BJ (cell line): Measurements from ENCODE around the gene TEX48. TPM values are rescaled to one million over a fixed set of nuclear protein-coding genes. Genes with fewer than 3 reads are reported as not detected.
A peak's percentile ranks its signal among the peaks of the same experiment; 100 is the strongest.

ENCODE experiments used
- CTCF ChIA-PET: fragments of 350-600 bp; formaldehyde crosslinking; extraction: SDS; loops from one replicate; lab custom pipeline; 2021; ENCODE audit warnings: antibody characterized with exemption, inconsistent platforms; lab: Yijun Ruan, JAX
- POLR2A ChIA-PET: fragments of 300-600 bp; sonication (Branson Sonifier 250); formaldehyde crosslinking; extraction: SDS; loops from one replicate; lab custom pipeline; 2021; ENCODE audit warnings: antibody characterized with exemption; lab: Charles Lee
- DNase-seq: peaks from one replicate; pipeline ENCODE4 v3.0.0-alpha.2; 2011; ENCODE audit warnings: low read depth
- H3K27me3 ChIP-seq: 2 replicates; pipeline ENCODE4 v1.6.0; 2011; ENCODE audit warnings: low read length; ENCODE audit not compliant: control insufficient read depth, insufficient read depth
- H3K36me3 ChIP-seq: 2 replicates; pipeline ENCODE4 v1.5.1; 2011; ENCODE audit warnings: low read length; ENCODE audit not compliant: control insufficient read depth, insufficient read depth
- H3K4me3 ChIP-seq: 2 replicates; pipeline ENCODE4 v1.5.1; 2011; ENCODE audit warnings: low read depth, mild to moderate bottlenecking, control low read depth, low read length
- CTCF ChIP-seq: IDR thresholded peaks from 2 replicates; pipeline ENCODE4 v1.5.1; 2011; ENCODE audit warnings: low read depth, mild to moderate bottlenecking, control low read depth, inconsistent platforms, low read length, moderate library complexity; ENCODE audit not compliant: insufficient read depth
- polyA plus RNA-seq: library from polyadenylated mRNA; depleted of rRNA; stranded (reverse); fragments of >200 nt; gene quantifications from 2 replicates; pipeline ENCODE4 v1.2.3, GENCODE V29; 2011

The TEX48 gene
- polyA plus RNA-seq, 1 experiment = not detected

- no peaks in the 10 kb centered on the region for H3K27me3 ChIP-seq
- no peaks in the 10 kb centered on the region for H3K36me3 ChIP-seq
- TF ChIP-seq CTCF = no peak
- no peak overlapping the region for H3K4me3 ChIP-seq
- peak; percentile 31 for DNase-seq
- POLR2A ChIA-PET = no interaction called here
- CTCF ChIA-PET = interaction anchor here (1.5 to 6.5 kb wide), 2 partner anchors 13 to 320 kb away, joined by 5 to 67 read pairs; partner anchors contain the start of gene TEX48
These were observed 12.2 kb upstream of the TEX48 start for GRCh38 chr9:114694146-114694545.

DNA sequence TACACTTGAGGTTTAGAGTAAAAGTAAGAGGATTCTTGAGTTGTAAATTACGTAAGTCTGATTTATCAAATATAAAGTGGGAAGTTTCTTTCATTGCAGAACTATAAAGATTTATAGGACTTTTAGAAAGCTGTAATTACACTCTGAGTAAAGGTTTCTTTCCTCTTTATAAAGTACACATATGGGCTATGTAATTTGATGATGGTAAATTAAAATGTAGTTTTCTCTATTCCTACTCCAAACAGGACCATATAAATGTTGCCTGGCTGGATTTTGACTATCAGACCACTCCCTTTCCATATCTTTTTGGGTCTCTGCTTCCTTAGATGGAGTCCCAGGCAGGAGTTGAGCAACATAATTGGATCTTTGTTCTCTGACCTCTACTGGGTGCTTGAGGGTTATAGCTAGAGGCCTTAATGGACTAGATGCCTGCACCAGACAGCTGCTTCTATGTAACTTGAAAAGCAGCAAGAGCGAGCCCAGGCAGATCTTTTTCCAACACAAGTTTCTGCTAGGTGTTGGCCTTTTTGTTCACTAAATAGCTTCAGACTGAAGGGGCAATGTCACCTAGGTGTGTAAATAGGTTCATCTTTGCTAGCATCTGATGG lies 11.4 kb upstream of the TEX48 start:
- ChIA-PET POLR2A (interaction anchor here (0.6 kb wide), 1 partner anchor 106 kb away, joined by 3 read pairs; the partner anchor contains the start of gene ATP6V1G1), CTCF (interaction anchor here (1.5 to 6.5 kb wide), 3 partner anchors 12 to 321 kb away, joined by 3 to 67 read pairs (median 5); partner anchors contain the start of gene TEX48)
- no peak for TF ChIP-seq CTCF
- no peaks in the 10 kb centered on the region for H3K36me3 ChIP-seq
- no peak for DNase-seq
- no peaks in the 10 kb centered on the region for H3K27me3 ChIP-seq
- no peak overlapping the region for H3K4me3 ChIP-seq

DNA sequence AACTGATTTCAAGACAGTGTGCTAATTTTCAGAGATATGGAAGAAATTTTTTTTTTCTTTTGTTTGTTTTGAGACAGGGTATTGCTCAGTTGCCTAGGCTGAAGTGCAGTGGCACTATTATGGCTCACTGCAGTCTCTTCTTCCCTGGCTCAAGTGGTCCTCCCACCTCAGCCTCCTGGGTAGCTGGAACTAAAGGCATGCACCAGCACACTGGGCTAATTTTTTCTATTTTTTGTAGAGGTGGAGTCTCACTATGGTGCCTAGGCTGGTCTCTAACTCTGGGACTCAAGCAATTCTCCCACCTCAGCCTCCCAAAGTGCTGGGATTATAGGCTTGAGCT lies 9.9 kb upstream of the TEX48 start:
- H3K4me3 ChIP-seq = no peak overlapping the region
- no peaks in the 10 kb centered on the region for H3K27me3 ChIP-seq
- no peak for TF ChIP-seq CTCF
- H3K36me3 ChIP-seq = no peaks in the 10 kb centered on the region
- POLR2A ChIA-PET = no interaction called here
- no peak for DNase-seq
- CTCF ChIA-PET = interaction anchor here (0.6 to 6.5 kb wide), 6 partner anchors 11 to 261 kb away, joined by 3 to 67 read pairs (median 3); partner anchors contain the start of gene TEX48

GRCh38 chr9:114691046-114691955 lies 9.3 kb upstream of the TEX48 start:
- H3K36me3 ChIP-seq = no peaks in the 10 kb centered on the region
- ChIA-PET POLR2A (interaction anchor here (0.5 kb wide), 2 partner anchors 217 to 736 kb away, joined by 7 to 9 read pairs; no protein-coding TSS in a partner anchor), CTCF (interaction anchor here (0.6 to 6.5 kb wide), 7 partner anchors 10 to 324 kb away, joined by 3 to 67 read pairs (median 4); partner anchors contain the start of gene TEX48)
- peak; percentile 68 for DNase-seq
- H3K4me3 ChIP-seq = no peak overlapping the region
- H3K27me3 ChIP-seq = no peaks in the 10 kb centered on the region
- no peak for TF ChIP-seq CTCF

GRCh38 chr9:114690308-114690707 lies 8.3 kb upstream of the TEX48 start:
- CTCF ChIA-PET = interaction anchor here (0.8 to 6.5 kb wide), 6 partner anchors 9 to 325 kb away, joined by 3 to 67 read pairs (median 6); partner anchors contain the start of gene TEX48
- POLR2A ChIA-PET = no interaction called here
- TF ChIP-seq CTCF = no peak
- no peaks in the 10 kb centered on the region for H3K27me3 ChIP-seq
- H3K36me3 ChIP-seq = no peaks in the 10 kb centered on the region
- H3K4me3 ChIP-seq = no peak overlapping the region
- no peak for DNase-seq
